Suprapubic skin (tissue), 4 donors: ENCODE data around the gene TRPM2. TPM values are rescaled to one million over a fixed set of nuclear protein-coding genes. Genes with fewer than 3 reads are reported as not detected.

Source experiments
- DNase-seq, 2 donors: peaks; one replicate each; pipeline ENCODE4 v3.0.0-alpha.2; 2019; ENCODE audit warnings: low spot score in 2 of 2
- H3K27ac ChIP-seq: fragments of 200-600 bp; sonication (generic); one replicate; pipeline ENCODE4 v1.5.1; 2019
- H3K27me3 ChIP-seq: fragments of 200-600 bp; sonication (generic); one replicate; pipeline ENCODE4 v1.5.1; 2019
- H3K36me3 ChIP-seq: fragments of 200-600 bp; sonication (generic); one replicate; pipeline ENCODE4 v1.5.1; 2019
- H3K4me1 ChIP-seq: fragments of 200-600 bp; sonication (generic); one replicate; pipeline ENCODE4 v1.5.1; 2019
- H3K4me3 ChIP-seq: fragments of 200-600 bp; sonication (generic); one replicate; pipeline ENCODE4 v1.5.1; 2019; ENCODE audit warnings: mild to moderate bottlenecking
- H3K9me3 ChIP-seq: fragments of 200-600 bp; sonication (generic); one replicate; pipeline ENCODE4 v1.5.1; 2019
- EP300 ChIP-seq: sonication (generic); formaldehyde crosslinking; IDR thresholded peaks from one replicate; pipeline ENCODE4 v1.6.1; 2017; ENCODE audit warnings: antibody characterized with exemption
- POLR2A ChIP-seq, 2 donors: fragments of 450-650 bp; IDR thresholded peaks; one replicate each; pipeline ENCODE4 v1.6.1; 2017; ENCODE audit warnings: antibody characterized with exemption in 2 of 2, mild to moderate bottlenecking in 2 of 2, moderate library complexity in 2 of 2
- POLR2AphosphoS5 ChIP-seq, 3 donors: sonication (generic); formaldehyde crosslinking; IDR thresholded peaks; one replicate each; pipeline ENCODE4 v1.6.1; 2017; ENCODE audit warnings: antibody characterized with exemption in 3 of 3
- WGBS: methylation state at CpG from one replicate; pipeline ENCODE4 v1.1.5; 2018; 5-methylcytosine and 5-hydroxymethylcytosine counted together
- total RNA-seq, 4 donors: library from RNA; depleted of rRNA; stranded (reverse); fragments of >200 nt; gene quantifications; one replicate each; pipeline ENCODE4 v1.1.0, GENCODE V29; 2016
- TF ChIP-seq, protein P1 (sequence below), 2 donors: fragments of 200-600 bp in 1 of 2; fragments of 450-650 bp in 1 of 2; sonication (generic) in 1 of 2; IDR thresholded peaks; one replicate each; pipeline ENCODE4 v1.5.1; 2016 to 2019; ENCODE audit warnings: antibody characterized with exemption in 2 of 2, mild to moderate bottlenecking in 1 of 2, moderate library complexity in 1 of 2

Gene TRPM2
- total RNA-seq, 4 donors from 2014 or later: 2.5 to 4.2 (median 3.2) TPM

DNA sequence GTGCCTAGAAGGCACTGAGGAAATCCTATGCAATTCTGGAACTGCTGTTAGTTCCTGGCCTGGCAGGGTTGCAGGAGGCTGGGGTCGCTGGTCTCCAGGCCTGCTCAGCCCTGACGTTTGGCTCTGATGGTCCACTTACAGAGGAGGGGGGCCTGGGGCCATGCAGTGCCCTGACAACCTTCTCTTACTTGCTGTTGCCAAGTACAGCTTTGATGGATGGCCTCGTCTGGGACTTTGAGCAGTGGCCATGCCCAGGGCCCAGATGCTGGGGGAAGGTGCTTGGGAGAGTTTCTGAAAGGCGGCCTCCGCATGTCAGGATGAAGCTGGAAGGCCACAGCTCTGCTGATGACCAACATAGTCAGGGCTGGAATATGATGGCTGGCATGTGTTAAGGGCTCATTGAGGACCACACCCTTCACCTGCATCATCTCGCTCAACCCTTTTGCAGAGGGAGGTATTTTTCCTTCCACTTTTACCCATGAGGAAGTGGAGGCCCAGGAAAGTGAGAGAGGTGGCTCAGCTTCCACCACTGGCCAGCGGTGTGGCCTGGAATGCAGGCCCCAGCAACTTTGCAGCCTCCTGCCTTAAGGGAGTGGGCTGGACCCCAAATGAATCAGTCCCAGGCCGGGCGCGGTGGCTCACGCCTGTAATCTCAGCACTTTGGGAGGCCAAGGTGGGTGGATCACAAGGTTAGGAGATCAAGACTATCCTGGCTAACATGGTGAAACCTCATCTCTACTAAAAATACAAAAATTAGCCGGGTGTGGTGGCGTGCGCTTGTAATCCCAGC is 67.2 kb downstream of the TRPM2 start:
- Histone ChIP-seq H3K27ac (no peak overlapping the region), H3K36me3 (no peaks in the 10 kb centered on the region), H3K4me3 (no peak overlapping the region), H3K9me3 (no peaks in the 10 kb centered on the region), H3K4me1 (no peaks in the 10 kb centered on the region), H3K27me3 (peaks cover 26% of the 10 kb centered on the region)
- peak; percentile 28 to 48 for DNase-seq
- TF ChIP-seq, protein P1, sequence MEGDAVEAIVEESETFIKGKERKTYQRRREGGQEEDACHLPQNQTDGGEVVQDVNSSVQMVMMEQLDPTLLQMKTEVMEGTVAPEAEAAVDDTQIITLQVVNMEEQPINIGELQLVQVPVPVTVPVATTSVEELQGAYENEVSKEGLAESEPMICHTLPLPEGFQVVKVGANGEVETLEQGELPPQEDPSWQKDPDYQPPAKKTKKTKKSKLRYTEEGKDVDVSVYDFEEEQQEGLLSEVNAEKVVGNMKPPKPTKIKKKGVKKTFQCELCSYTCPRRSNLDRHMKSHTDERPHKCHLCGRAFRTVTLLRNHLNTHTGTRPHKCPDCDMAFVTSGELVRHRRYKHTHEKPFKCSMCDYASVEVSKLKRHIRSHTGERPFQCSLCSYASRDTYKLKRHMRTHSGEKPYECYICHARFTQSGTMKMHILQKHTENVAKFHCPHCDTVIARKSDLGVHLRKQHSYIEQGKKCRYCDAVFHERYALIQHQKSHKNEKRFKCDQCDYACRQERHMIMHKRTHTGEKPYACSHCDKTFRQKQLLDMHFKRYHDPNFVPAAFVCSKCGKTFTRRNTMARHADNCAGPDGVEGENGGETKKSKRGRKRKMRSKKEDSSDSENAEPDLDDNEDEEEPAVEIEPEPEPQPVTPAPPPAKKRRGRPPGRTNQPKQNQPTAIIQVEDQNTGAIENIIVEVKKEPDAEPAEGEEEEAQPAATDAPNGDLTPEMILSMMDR (IDR thresholded peaks at IDR 0.05): no peak
- TF ChIP-seq POLR2AphosphoS5 (IDR thresholded peaks at IDR 0.05): no peak
- WGBS: 85% methylated on average over 13 of the region's 14 CpGs

DNA sequence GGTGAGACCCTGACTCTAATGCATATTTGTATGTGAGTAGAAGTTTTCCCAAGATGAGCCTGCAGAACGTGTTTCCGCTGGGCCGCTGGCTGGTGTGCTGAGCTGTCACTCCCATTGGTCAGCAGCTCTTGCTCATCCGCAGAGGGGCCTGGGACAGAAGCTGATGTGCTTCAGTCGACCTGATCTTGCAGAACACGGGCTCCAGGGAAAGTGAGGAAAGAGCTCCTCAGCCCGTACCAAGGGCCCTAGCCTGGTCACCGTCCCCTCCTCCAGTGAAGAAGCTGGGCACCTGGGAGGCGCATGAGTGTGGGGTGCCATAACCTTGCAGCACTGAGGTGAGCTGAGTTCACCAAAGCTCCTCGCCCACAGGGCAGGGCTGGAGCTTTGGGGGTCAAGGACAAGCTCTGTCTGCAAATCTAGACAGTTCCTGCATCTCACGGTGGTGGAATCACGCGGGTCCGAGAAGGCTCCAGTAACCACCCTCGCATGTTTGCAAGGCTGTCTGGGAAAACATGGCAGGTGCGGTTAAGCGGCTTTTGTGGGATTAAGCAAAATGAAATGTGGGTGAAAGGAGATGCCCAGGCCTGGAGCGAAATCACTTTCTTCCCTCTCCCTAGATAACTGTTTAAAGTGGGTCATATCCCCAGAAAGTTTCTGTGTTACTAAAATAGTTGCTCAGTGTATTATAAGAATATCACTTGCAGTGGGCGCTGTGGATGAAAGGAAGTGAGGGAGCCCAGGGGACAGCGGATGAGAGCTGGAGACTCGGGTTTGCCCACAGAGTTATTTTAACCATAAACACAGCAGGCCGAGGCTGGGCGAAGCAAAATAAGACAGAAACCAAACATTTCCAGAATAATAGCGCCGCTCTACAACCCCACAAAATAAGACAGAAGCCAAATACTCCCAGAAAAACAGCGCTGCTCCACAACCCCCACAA is 68.8 kb downstream of the TRPM2 start:
- DNase-seq: peak; percentile 28 to 52
- H3K9me3 ChIP-seq: no peaks in the 10 kb centered on the region
- H3K27me3 ChIP-seq: peaks cover 32% of the 10 kb centered on the region
- no peak overlapping the region for H3K27ac ChIP-seq
- TF ChIP-seq POLR2A (IDR thresholded peaks at IDR 0.05) (no peak), EP300 (no peak), POLR2AphosphoS5 (IDR thresholded peaks at IDR 0.05) (no peak)
- TF ChIP-seq, protein P1 (IDR thresholded peaks at IDR 0.05): no peak
- 85% methylated on average over 23 of the region's 26 CpGs for WGBS
- H3K36me3 ChIP-seq: no peaks in the 10 kb centered on the region
- H3K4me1 ChIP-seq: no peaks in the 10 kb centered on the region
- no peak overlapping the region for H3K4me3 ChIP-seq

DNA sequence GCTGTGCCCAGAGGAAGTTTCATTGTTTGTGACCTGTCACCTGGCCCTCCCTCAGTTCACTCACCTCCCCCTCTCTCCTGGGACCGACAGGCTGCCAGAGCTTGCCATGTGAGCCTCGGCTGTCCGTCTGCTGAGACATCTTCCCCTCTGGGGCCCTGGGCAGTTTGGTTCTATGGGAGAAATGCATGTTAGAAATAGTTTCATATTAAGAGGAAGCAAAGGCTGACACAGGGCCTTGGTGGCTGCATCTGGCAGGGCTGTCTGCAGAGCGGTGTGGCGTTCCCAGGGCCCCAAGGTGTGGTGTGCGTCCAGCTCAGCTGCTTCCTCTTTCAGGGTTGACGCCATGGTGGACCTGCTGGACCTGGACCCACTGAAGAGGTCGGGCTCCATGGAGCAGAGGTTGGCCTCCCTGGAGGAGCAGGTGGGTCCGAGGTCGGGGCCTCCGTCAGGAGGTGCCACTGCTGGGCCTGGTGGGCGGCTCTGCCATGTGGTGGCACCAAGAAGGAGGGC is 69.9 kb downstream of the TRPM2 start:
- no peak for TF ChIP-seq POLR2AphosphoS5 (IDR thresholded peaks at IDR 0.05)
- no peak for TF ChIP-seq EP300
- TF ChIP-seq POLR2A (IDR thresholded peaks at IDR 0.05): no peak
- TF ChIP-seq, protein P1 (IDR thresholded peaks at IDR 0.05): no peak
- DNase-seq: peak; percentile 34 to 70
- 78% methylated on average over 5 of the region's 12 CpGs for WGBS

DNA sequence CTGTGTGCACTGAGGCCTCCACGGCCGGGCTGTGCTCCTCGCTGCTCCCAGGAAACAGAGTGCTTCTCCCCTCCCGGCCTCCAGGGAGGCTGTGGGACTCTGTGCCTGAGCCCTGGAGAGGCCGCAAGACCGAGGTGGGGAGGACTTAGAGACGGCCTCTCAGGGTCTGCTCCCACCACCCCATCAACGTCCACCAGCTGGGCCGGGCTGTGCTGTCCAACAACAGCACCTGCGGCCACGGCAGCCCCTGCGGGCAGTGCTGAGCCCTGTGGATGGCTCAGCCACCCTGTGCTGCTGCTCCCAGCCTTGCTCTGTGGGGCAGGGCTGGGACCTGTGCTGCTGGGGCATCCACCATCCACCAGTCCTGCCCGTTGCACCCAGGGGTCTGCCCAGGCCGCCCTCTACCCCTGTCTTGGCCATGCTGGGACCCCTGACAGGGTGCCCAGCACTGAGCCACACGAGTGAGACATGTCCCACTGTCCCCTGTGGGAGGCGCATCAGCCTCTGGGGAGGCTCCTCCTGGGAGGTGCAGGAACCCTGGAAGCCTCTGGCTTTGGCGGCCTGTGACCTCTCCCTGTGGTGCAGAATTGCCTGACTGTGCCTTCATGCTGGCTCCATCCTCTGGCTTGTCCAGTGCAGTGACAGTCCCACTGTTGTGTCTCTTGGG is 70.7 kb downstream of the TRPM2 start:
- TF ChIP-seq POLR2AphosphoS5 (IDR thresholded peaks at IDR 0.05): no peak
- no peak for TF ChIP-seq EP300
- no peak for TF ChIP-seq POLR2A (IDR thresholded peaks at IDR 0.05)
- TF ChIP-seq, protein P1 (IDR thresholded peaks at IDR 0.05): no peak
- Histone ChIP-seq H3K27me3 (peaks cover 38% of the 10 kb centered on the region), H3K27ac (no peak overlapping the region), H3K9me3 (no peaks in the 10 kb centered on the region), H3K4me3 (no peak overlapping the region), H3K36me3 (no peaks in the 10 kb centered on the region), H3K4me1 (no peaks in the 10 kb centered on the region)
- 78% methylated on average over 8 of the region's 17 CpGs for WGBS
- DNase-seq: peak; percentile 36 to 61

More for the DNA sequence above, 69.9 kb downstream of the TRPM2 start:
- H3K4me1 ChIP-seq: no peaks in the 10 kb centered on the region
- H3K27ac ChIP-seq: no peak overlapping the region
- H3K27me3 ChIP-seq: peaks cover 38% of the 10 kb centered on the region
- H3K36me3 ChIP-seq: no peaks in the 10 kb centered on the region
- no peak overlapping the region for H3K4me3 ChIP-seq
- H3K9me3 ChIP-seq: no peaks in the 10 kb centered on the region
